GM12874 (cell line): Measurements from ENCODE around the gene NINJ2.

Experiments
- CTCF ChIP-seq: IDR thresholded peaks from 2 replicates; pipeline ENCODE4 v1.5.1; 2011; ENCODE audit warnings: low read depth, mild to moderate bottlenecking, control low read depth, low read length, moderate library complexity; ENCODE audit not compliant: insufficient read depth

NINJ2 gene

GRCh38 chr12:531951-532585 lies 131.2 kb downstream of the NINJ2 start:
- TF ChIP-seq CTCF, result no peak

- TF ChIP-seq CTCF, result no peak
Observed at GRCh38 chr12:530821-531220, 132.4 kb downstream of the NINJ2 start.

- no peak for TF ChIP-seq CTCF
Observed at GRCh38 chr12:530308-530707, 132.9 kb downstream of the NINJ2 start.

GRCh38 chr12:527729-528128 lies 135.5 kb downstream of the NINJ2 start:
- no peak for TF ChIP-seq CTCF

- no peak for TF ChIP-seq CTCF
Observed at GRCh38 chr12:527241-527640, 136.0 kb downstream of the NINJ2 start.

- no peak for TF ChIP-seq CTCF
Observed at GRCh38 chr12:526089-526488, 137.2 kb downstream of the NINJ2 start.

GRCh38 chr12:524167-524951 lies 138.9 kb downstream of the NINJ2 start:
- TF ChIP-seq CTCF, result no peak
